ENCODE data around the gene MYO16. TPM values are rescaled to one million over a fixed set of nuclear protein-coding genes. Genes with fewer than 3 reads are reported as not detected.

The MYO16 gene
- total RNA-seq, 2 experiments from 2014 or later = not detected

- no peak for DNase-seq
- ChIA-PET POLR2A (no interaction called here), CTCF (no interaction called here)
- Mint-ChIP-seq H3K4me1 (no peaks in the 10 kb centered on the region), H3K36me3 (ENCODE audit: low read depth) (no peaks in the 10 kb centered on the region), H3K4me3 (no peak overlapping the region), H3K27me3 (no peaks in the 10 kb centered on the region), H3K9me3 (no peaks in the 10 kb centered on the region), H3K27ac (no peak overlapping the region)
Observed at GRCh38 chr13:109026266-109026665, 396.9 kb downstream of the MYO16 start.

- H3K27ac Mint-ChIP-seq = no peak overlapping the region
- no peaks in the 10 kb centered on the region for H3K36me3 Mint-ChIP-seq (ENCODE audit: low read depth)
- H3K9me3 Mint-ChIP-seq = no peaks in the 10 kb centered on the region
- no peaks in the 10 kb centered on the region for H3K27me3 Mint-ChIP-seq
- H3K4me1 Mint-ChIP-seq = no peaks in the 10 kb centered on the region
- POLR2A ChIA-PET = no interaction called here
- CTCF ChIA-PET = no interaction called here
- no peak for DNase-seq
- H3K4me3 Mint-ChIP-seq = no peak overlapping the region
Observed at GRCh38 chr13:109028624-109029023, 399.2 kb downstream of the MYO16 start.

- Mint-ChIP-seq H3K4me1 (no peaks in the 10 kb centered on the region), H3K27me3 (no peaks in the 10 kb centered on the region), H3K36me3 (ENCODE audit: low read depth) (no peaks in the 10 kb centered on the region), H3K27ac (no peak overlapping the region), H3K4me3 (no peak overlapping the region), H3K9me3 (no peaks in the 10 kb centered on the region)
- DNase-seq = no peak
- ChIA-PET CTCF (no interaction called here), POLR2A (no interaction called here)
Observed at GRCh38 chr13:109033090-109033489, 403.7 kb downstream of the MYO16 start.

- no peaks in the 10 kb centered on the region for H3K9me3 Mint-ChIP-seq
- no peak for DNase-seq
- H3K4me1 Mint-ChIP-seq = no peaks in the 10 kb centered on the region
- H3K27me3 Mint-ChIP-seq = no peaks in the 10 kb centered on the region
- no peaks in the 10 kb centered on the region for H3K36me3 Mint-ChIP-seq (ENCODE audit: low read depth)
- H3K4me3 Mint-ChIP-seq = no peak overlapping the region
- POLR2A ChIA-PET = no interaction called here
- H3K27ac Mint-ChIP-seq = no peak overlapping the region
- CTCF ChIA-PET = no interaction called here
Observed at GRCh38 chr13:109036078-109036780, 406.8 kb downstream of the MYO16 start.

GRCh38 chr13:109043636-109044035 is 414.2 kb downstream of the MYO16 start:
- POLR2A ChIA-PET = no interaction called here
- Mint-ChIP-seq H3K36me3 (ENCODE audit: low read depth) (no peaks in the 10 kb centered on the region), H3K27ac (no peak overlapping the region), H3K4me1 (no peaks in the 10 kb centered on the region), H3K9me3 (no peaks in the 10 kb centered on the region), H3K4me3 (no peak overlapping the region), H3K27me3 (no peaks in the 10 kb centered on the region)
- CTCF ChIA-PET = no interaction called here
- DNase-seq = no peak

GRCh38 chr13:109055850-109056249 is 426.4 kb downstream of the MYO16 start:
- H3K36me3 Mint-ChIP-seq (ENCODE audit: low read depth) = no peaks in the 10 kb centered on the region
- no peak overlapping the region for H3K27ac Mint-ChIP-seq
- no peaks in the 10 kb centered on the region for H3K9me3 Mint-ChIP-seq
- ChIA-PET POLR2A (no interaction called here), CTCF (no interaction called here)
- no peaks in the 10 kb centered on the region for H3K27me3 Mint-ChIP-seq
- DNase-seq = no peak
- H3K4me3 Mint-ChIP-seq = no peak overlapping the region
- no peaks in the 10 kb centered on the region for H3K4me1 Mint-ChIP-seq

GRCh38 chr13:109058087-109058486 is 428.7 kb downstream of the MYO16 start:
- no peak for DNase-seq
- no peak overlapping the region for H3K4me3 Mint-ChIP-seq
- H3K36me3 Mint-ChIP-seq (ENCODE audit: low read depth) = no peaks in the 10 kb centered on the region
- POLR2A ChIA-PET = no interaction called here
- H3K27me3 Mint-ChIP-seq = no peaks in the 10 kb centered on the region
- no peaks in the 10 kb centered on the region for H3K9me3 Mint-ChIP-seq
- CTCF ChIA-PET = no interaction called here
- H3K4me1 Mint-ChIP-seq = no peaks in the 10 kb centered on the region
- no peak overlapping the region for H3K27ac Mint-ChIP-seq

GRCh38 chr13:109072505-109072904 is 443.1 kb downstream of the MYO16 start:
- H3K4me1 Mint-ChIP-seq = no peaks in the 10 kb centered on the region
- POLR2A ChIA-PET = no interaction called here

GRCh38 chr13:109074436-109074835 is 445.0 kb downstream of the MYO16 start:
- Mint-ChIP-seq H3K4me1 (no peaks in the 10 kb centered on the region), H3K9me3 (no peaks in the 10 kb centered on the region), H3K4me3 (no peak overlapping the region), H3K27ac (no peak overlapping the region), H3K36me3 (ENCODE audit: low read depth) (no peaks in the 10 kb centered on the region), H3K27me3 (no peaks in the 10 kb centered on the region)
- no peak for DNase-seq
- POLR2A ChIA-PET = no interaction called here
- CTCF ChIA-PET = no interaction called here

More at GRCh38 chr13:109072505-109072904, 443.1 kb downstream of the MYO16 start:
- H3K4me3 Mint-ChIP-seq = no peak overlapping the region
- no peaks in the 10 kb centered on the region for H3K27me3 Mint-ChIP-seq
- no peaks in the 10 kb centered on the region for H3K9me3 Mint-ChIP-seq
- no peaks in the 10 kb centered on the region for H3K36me3 Mint-ChIP-seq (ENCODE audit: low read depth)
- no peak for DNase-seq
- CTCF ChIA-PET = no interaction called here
- H3K27ac Mint-ChIP-seq = no peak overlapping the region

GRCh38 chr13:109074853-109075252 is 445.4 kb downstream of the MYO16 start:
- ChIA-PET POLR2A (no interaction called here), CTCF (no interaction called here)
- H3K27me3 Mint-ChIP-seq = no peaks in the 10 kb centered on the region
- H3K27ac Mint-ChIP-seq = no peak overlapping the region
- no peak overlapping the region for H3K4me3 Mint-ChIP-seq
- no peaks in the 10 kb centered on the region for H3K4me1 Mint-ChIP-seq
- H3K9me3 Mint-ChIP-seq = no peaks in the 10 kb centered on the region
- H3K36me3 Mint-ChIP-seq (ENCODE audit: low read depth) = no peaks in the 10 kb centered on the region
- DNase-seq = no peak

GRCh38 chr13:109087916-109088623 is 458.7 kb downstream of the MYO16 start:
- no peak for DNase-seq
- ChIA-PET CTCF (no interaction called here), POLR2A (no interaction called here)
- H3K27ac Mint-ChIP-seq = no peak overlapping the region
- H3K36me3 Mint-ChIP-seq (ENCODE audit: low read depth) = no peaks in the 10 kb centered on the region
- H3K4me3 Mint-ChIP-seq = no peak overlapping the region
- H3K27me3 Mint-ChIP-seq = no peaks in the 10 kb centered on the region
- no peaks in the 10 kb centered on the region for H3K4me1 Mint-ChIP-seq
- no peaks in the 10 kb centered on the region for H3K9me3 Mint-ChIP-seq

GRCh38 chr13:109088624-109088917 is 459.2 kb downstream of the MYO16 start:
- CTCF ChIA-PET = no interaction called here

GRCh38 chr13:109090796-109091195 is 461.4 kb downstream of the MYO16 start:
- no peaks in the 10 kb centered on the region for H3K36me3 Mint-ChIP-seq (ENCODE audit: low read depth)
- no peak for DNase-seq
- H3K9me3 Mint-ChIP-seq = no peaks in the 10 kb centered on the region
- no peaks in the 10 kb centered on the region for H3K27me3 Mint-ChIP-seq
- no peak overlapping the region for H3K27ac Mint-ChIP-seq
- ChIA-PET CTCF (no interaction called here), POLR2A (no interaction called here)
- no peak overlapping the region for H3K4me3 Mint-ChIP-seq
- H3K4me1 Mint-ChIP-seq = no peaks in the 10 kb centered on the region

More at GRCh38 chr13:109088624-109088917, 459.2 kb downstream of the MYO16 start:
- H3K27me3 Mint-ChIP-seq = no peaks in the 10 kb centered on the region
- H3K36me3 Mint-ChIP-seq (ENCODE audit: low read depth) = no peaks in the 10 kb centered on the region
- no peaks in the 10 kb centered on the region for H3K9me3 Mint-ChIP-seq
- DNase-seq = no peak
- H3K27ac Mint-ChIP-seq = no peak overlapping the region
- POLR2A ChIA-PET = no interaction called here
- no peaks in the 10 kb centered on the region for H3K4me1 Mint-ChIP-seq
- no peak overlapping the region for H3K4me3 Mint-ChIP-seq

GRCh38 chr13:109091249-109091648 is 461.8 kb downstream of the MYO16 start:
- H3K4me3 Mint-ChIP-seq = no peak overlapping the region
- H3K9me3 Mint-ChIP-seq = no peaks in the 10 kb centered on the region
- ChIA-PET POLR2A (no interaction called here), CTCF (no interaction called here)
- no peaks in the 10 kb centered on the region for H3K4me1 Mint-ChIP-seq
- H3K27ac Mint-ChIP-seq = no peak overlapping the region
- H3K27me3 Mint-ChIP-seq = no peaks in the 10 kb centered on the region
- no peak for DNase-seq
- H3K36me3 Mint-ChIP-seq (ENCODE audit: low read depth) = no peaks in the 10 kb centered on the region
